Mucosa of stomach (tissue), 1 donor: ENCODE results near the gene PLAAT2.

Experiments
- H3K27me3 ChIP-seq: one replicate; pipeline ENCODE4 v1.7.0; 2013; ENCODE audit warnings: mild to moderate bottlenecking, low read length; ENCODE audit not compliant: control insufficient read depth, insufficient read depth
- H3K36me3 ChIP-seq: one replicate; pipeline ENCODE4 v1.7.0; 2013; ENCODE audit warnings: low read length; ENCODE audit not compliant: control insufficient read depth, insufficient read depth
- H3K4me1 ChIP-seq: one replicate; pipeline ENCODE4 v1.7.0; 2013; ENCODE audit warnings: mild to moderate bottlenecking, low read length; ENCODE audit not compliant: control insufficient read depth, insufficient read depth
- H3K4me3 ChIP-seq: one replicate; pipeline ENCODE4 v1.7.0; 2013; ENCODE audit warnings: low read length
- H3K9ac ChIP-seq: one replicate; pipeline ENCODE4 v1.7.0; 2013; ENCODE audit warnings: mild to moderate bottlenecking, low read length, moderate library complexity
- H3K9me3 ChIP-seq: one replicate; pipeline ENCODE4 v1.7.0; 2013; ENCODE audit warnings: mild to moderate bottlenecking, low read length, moderate library complexity; ENCODE audit not compliant: control insufficient read depth
- donor health status: Pancreatic carcinoma.

The PLAAT2 gene

DNA sequence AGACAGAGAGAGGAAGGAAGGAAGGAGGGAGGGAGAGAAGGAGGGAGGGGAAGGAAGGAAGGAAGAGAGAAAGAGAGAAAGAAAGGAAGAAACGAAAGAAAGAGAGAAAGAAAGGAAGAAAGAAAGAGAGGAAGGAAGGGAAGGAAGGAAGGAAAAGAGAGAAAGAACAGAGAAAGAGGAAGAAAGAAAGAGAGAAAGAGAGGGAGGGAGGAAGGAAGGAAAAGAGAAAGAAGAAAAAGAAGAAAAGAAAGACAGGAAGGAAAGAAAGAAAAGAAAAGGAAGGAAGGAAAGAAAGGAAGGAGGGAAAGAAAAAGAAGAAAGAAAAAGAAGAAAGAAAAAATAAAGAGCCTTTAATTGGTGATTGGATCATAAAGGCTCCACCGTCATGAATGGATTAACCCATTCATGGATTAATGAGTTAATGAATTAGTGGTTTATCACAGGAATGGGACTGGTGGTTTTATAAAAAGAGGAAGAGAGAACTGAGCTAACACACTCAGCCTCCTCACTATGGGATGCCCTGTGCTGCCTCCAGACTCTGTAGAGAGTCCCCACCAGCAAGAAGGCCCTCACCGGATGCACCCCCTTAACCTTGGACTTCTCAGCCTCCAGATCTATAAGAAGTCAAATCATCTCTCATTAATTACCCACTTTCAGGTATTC, 9.0 kb upstream of the PLAAT2 start:
- Histone ChIP-seq H3K4me1 (peaks cover 30% of the 10 kb centered on the region), H3K36me3 (no peaks in the 10 kb centered on the region), H3K27me3 (no peaks in the 10 kb centered on the region), H3K9me3 (no peaks in the 10 kb centered on the region), H3K9ac (no peak overlapping the region), H3K4me3 (no peak overlapping the region)

- Histone ChIP-seq H3K4me3 (no peak overlapping the region), H3K9me3 (no peaks in the 10 kb centered on the region), H3K36me3 (no peaks in the 10 kb centered on the region), H3K27me3 (no peaks in the 10 kb centered on the region), H3K9ac (no peak overlapping the region), H3K4me1 (peaks cover 40% of the 10 kb centered on the region)
Observed at GRCh38 chr11:63569570-63569969, 6.4 kb upstream of the PLAAT2 start.

DNA sequence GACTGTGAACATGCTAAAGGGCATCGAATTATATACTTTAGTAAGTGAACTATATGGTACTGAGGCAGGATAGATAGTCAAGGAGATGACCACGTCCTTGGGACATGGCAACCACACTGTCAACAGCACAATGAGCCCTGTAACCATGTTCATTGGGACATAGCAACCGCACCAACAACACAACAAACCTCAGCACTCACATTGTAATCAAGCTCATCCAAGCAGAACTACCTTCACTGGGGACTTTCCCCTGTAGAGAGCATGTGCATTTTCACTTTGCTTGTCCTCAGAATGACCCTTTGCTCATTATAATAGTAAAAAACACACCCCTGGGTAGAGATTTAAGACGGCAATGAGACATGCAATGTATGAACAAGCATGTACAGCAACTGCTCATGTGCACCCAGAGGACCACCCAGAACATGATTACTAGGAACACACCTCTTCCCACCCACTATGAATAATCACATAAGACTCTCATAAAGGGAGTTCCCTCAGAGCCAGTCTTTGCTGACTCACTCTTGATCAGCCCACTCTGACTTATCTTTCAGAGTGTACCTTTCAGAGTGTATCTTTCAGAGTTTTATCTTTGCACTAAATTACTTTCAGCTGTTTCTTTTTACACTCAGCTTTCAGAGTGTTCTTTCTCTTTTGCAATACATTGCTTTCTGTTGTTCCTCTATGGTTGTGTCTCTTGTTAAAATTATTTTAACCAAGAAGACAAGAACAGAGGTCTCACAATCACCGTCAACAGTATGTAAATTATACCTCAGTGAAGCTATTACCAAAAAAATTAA, 4.1 kb upstream of the PLAAT2 start:
- no peaks in the 10 kb centered on the region for H3K27me3 ChIP-seq
- H3K9me3 ChIP-seq, result no peaks in the 10 kb centered on the region
- H3K36me3 ChIP-seq, result no peaks in the 10 kb centered on the region
- H3K9ac ChIP-seq, result peak overlapping the region; percentile 27
- H3K4me1 ChIP-seq, result peaks cover 45% of the 10 kb centered on the region
- no peak overlapping the region for H3K4me3 ChIP-seq

DNA sequence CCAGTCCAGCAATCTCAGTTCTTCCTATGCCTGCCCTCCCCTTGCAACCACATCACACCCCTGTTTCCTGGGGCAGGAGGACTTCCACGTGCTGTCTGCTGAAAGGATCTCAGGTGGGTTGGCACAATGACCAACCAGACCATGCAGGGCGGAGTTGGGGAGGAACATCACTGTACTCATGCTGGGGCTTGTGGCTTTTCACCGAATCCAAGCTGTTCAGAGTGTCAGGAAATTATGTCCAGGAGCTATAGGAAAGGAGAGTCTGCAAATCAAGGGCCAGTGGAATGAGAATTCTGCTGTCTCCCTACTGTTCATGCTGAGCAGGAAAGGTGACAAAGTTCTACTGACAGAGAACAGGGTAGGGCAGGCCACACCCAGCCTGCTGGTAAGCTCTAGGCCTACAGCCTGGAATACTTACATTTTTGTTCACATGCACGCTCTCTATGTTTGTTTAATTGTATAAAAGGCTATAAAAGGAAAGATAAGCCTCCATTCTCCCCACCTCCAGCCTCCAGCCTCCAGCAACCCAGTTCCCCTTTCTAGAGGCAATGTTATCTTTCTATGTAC, 1.7 kb upstream of the PLAAT2 start:
- H3K9ac ChIP-seq, result peak overlapping the region; percentile 59
- no peaks in the 10 kb centered on the region for H3K9me3 ChIP-seq
- H3K36me3 ChIP-seq, result no peaks in the 10 kb centered on the region
- H3K4me3 ChIP-seq, result no peak overlapping the region
- no peaks in the 10 kb centered on the region for H3K27me3 ChIP-seq
- peaks cover 62% of the 10 kb centered on the region for H3K4me1 ChIP-seq

- no peaks in the 10 kb centered on the region for H3K9me3 ChIP-seq
- peaks cover 68% of the 10 kb centered on the region for H3K4me1 ChIP-seq
- H3K4me3 ChIP-seq, result no peak overlapping the region
- no peaks in the 10 kb centered on the region for H3K36me3 ChIP-seq
- H3K9ac ChIP-seq, result peak overlapping the region; percentile 63
- no peaks in the 10 kb centered on the region for H3K27me3 ChIP-seq
Observed at GRCh38 chr11:63564056-63564774, 1.0 kb upstream of the PLAAT2 start.

GRCh38 chr11:63560506-63561180, 2.5 kb downstream of the PLAAT2 start:
- Histone ChIP-seq H3K9ac (peak overlapping the region; percentile 2), H3K27me3 (no peaks in the 10 kb centered on the region), H3K9me3 (no peaks in the 10 kb centered on the region), H3K36me3 (no peaks in the 10 kb centered on the region), H3K4me1 (peaks cover 66% of the 10 kb centered on the region), H3K4me3 (no peak overlapping the region)

- no peaks in the 10 kb centered on the region for H3K36me3 ChIP-seq
- H3K9ac ChIP-seq, result no peak overlapping the region
Observed at GRCh38 chr11:63558459-63559157, 4.6 kb downstream of the PLAAT2 start.

DNA sequence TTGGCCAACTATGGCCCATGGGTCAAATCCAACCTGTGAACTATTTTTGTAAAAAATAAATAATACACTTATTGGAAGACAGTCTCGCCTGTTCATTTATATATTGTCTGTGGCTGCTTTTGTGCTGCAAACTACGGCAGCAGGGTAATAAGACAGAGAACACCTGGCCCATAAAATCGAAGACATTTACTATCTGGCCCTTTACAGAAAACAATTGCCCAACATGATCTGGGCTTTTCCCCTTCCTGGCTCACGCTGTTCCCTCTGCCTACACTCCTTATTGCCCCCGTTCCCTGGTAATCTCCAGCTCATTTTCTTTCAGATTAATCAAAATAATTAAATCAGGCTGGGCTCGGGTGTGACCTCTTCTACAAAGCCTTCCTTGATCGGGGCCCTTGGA, 5.6 kb downstream of the PLAAT2 start:
- Histone ChIP-seq H3K9me3 (no peaks in the 10 kb centered on the region), H3K27me3 (no peaks in the 10 kb centered on the region), H3K9ac (no peak overlapping the region), H3K4me1 (peaks cover 51% of the 10 kb centered on the region), H3K4me3 (no peak overlapping the region), H3K36me3 (no peaks in the 10 kb centered on the region)

More at GRCh38 chr11:63558459-63559157, 4.6 kb downstream of the PLAAT2 start:
- Histone ChIP-seq H3K4me3 (no peak overlapping the region), H3K9me3 (no peaks in the 10 kb centered on the region), H3K27me3 (no peaks in the 10 kb centered on the region), H3K4me1 (peaks cover 51% of the 10 kb centered on the region)

DNA sequence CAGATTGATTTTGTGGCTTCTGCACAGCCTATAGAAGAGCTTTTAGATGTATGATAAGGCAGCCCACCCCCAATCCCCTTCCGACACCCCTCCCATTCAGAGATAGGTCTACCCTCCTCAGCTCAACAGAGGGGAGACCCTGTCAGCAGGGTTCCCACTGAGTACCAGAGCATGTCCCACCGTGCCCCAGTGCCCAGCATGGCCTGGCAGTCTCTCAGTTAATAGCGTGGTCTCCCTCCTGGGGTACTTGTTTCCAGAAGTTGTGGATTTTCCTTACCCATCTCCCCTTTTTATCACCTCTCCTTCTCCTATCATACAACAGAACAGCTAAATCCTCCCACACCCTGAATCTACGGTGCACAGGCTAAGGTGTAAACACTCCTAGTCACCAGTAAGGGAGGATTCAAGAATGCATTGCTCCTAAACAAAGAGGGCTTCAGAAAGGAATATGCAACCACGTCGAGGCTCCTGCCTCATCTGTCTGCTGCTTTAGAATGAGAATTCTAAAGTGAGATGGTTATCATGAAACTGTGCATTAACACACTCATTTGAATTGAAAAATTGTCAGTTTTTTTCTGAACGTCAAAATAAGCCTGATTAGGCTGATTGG, 6.7 kb downstream of the PLAAT2 start:
- Histone ChIP-seq H3K4me3 (no peak overlapping the region), H3K4me1 (peaks cover 49% of the 10 kb centered on the region), H3K27me3 (no peaks in the 10 kb centered on the region), H3K9ac (no peak overlapping the region), H3K36me3 (no peaks in the 10 kb centered on the region), H3K9me3 (no peaks in the 10 kb centered on the region)

DNA sequence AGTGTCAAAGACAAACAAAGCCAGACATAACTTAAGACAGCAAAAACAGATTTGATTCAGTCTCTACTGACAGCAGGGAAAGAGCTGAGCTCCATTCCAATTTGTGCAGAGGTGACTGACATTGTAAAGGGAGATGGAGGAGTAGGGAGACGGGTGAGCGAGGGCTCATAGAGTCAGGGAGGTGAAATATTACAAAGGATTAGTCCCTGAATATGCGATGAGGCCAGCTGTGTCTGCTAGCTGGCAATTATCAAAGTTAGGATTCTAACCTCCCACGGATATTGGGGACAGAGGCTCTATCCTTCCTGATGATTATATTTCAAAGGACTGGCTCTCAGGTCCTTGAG, 8.3 kb downstream of the PLAAT2 start:
- Histone ChIP-seq H3K9me3 (no peaks in the 10 kb centered on the region), H3K36me3 (no peaks in the 10 kb centered on the region), H3K4me3 (no peak overlapping the region), H3K9ac (no peak overlapping the region), H3K27me3 (no peaks in the 10 kb centered on the region), H3K4me1 (peaks cover 33% of the 10 kb centered on the region)

DNA sequence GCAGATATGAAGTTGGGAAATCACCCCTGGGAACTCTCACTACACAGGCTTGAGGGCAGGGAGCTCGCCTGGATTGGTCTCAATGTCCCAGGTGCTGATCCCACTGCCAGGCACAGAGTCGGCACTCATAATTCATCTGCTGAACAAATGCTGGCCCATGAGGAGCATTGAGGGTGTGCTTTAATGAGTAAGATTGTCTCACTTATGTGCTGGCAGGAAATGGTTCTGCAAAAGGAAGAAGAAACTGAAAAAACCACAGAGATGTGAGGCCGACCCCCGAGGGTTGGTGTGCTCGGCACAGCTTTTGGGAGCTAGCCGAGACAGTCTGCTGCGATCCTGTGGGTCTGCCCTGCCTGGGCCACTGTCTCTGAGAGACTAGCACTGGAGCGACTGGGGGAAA, 9.4 kb downstream of the PLAAT2 start:
- H3K4me3 ChIP-seq, result no peak overlapping the region
- no peak overlapping the region for H3K9ac ChIP-seq
- no peaks in the 10 kb centered on the region for H3K36me3 ChIP-seq
- no peaks in the 10 kb centered on the region for H3K9me3 ChIP-seq
- H3K27me3 ChIP-seq, result no peaks in the 10 kb centered on the region
- H3K4me1 ChIP-seq, result peaks cover 22% of the 10 kb centered on the region
